ENCODE measurements around the gene OTUD5.

Gene OTUD5

GRCh38 chrX:48957477-48957826, at the start of gene OTUD5:
Gene OTUD5, minus strand, starts transcription at chrX:48957607. Its CDS starts 37 bp downstream, at chrX:48957570.
- no peaks in the 10 kb centered on the region for H3K9me3 Mint-ChIP-seq
- H3K36me3 Mint-ChIP-seq (ENCODE audit: low read depth), result peaks cover 14% of the 10 kb centered on the region
- peaks cover 33% of the 10 kb centered on the region for H3K4me1 Mint-ChIP-seq (ENCODE audit: low read depth)
- peak within 1 kb of the TSS; percentile 100 for H3K27ac Mint-ChIP-seq
- peak; percentile 74 for DNase-seq (ENCODE audit: low spot score)
- no peaks in the 10 kb centered on the region for H3K27me3 Mint-ChIP-seq (ENCODE audit: low read depth)
- H3K4me3 Mint-ChIP-seq, result peak within 1 kb of the TSS; percentile 100

DNA sequence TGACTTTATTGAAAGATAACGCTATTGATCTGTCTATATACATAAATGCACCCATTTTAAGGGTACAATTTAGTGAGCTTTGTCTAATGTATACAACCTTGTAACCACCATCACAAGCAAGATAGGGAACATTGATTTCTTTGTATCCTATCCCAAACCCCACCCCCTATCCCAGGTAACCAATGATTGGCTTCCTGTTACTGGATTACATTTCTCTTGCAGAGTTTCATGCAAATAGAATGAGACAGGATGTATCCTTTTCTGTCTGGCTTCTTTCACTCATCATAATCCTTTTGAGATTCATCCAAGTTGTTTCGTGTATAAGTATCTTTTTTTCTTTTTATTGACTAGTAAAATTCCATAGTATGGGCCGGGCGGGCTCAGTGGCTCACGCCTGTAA, 46.3 kb upstream of the OTUD5 start:
- DNase-seq (ENCODE audit: low spot score), result no peak
- H3K27ac Mint-ChIP-seq, result peak overlapping the region; percentile 70
- peaks cover 13% of the 10 kb centered on the region for H3K4me1 Mint-ChIP-seq (ENCODE audit: low read depth)
- H3K27me3 Mint-ChIP-seq (ENCODE audit: low read depth), result no peaks in the 10 kb centered on the region
- H3K4me3 Mint-ChIP-seq, result peak overlapping the region; percentile 69
- H3K36me3 Mint-ChIP-seq (ENCODE audit: low read depth), result peaks cover 14% of the 10 kb centered on the region
- no peaks in the 10 kb centered on the region for H3K9me3 Mint-ChIP-seq

- peaks cover 28% of the 10 kb centered on the region for H3K36me3 Mint-ChIP-seq (ENCODE audit: low read depth)
- H3K27me3 Mint-ChIP-seq (ENCODE audit: low read depth), result no peaks in the 10 kb centered on the region
- peaks cover 22% of the 10 kb centered on the region for H3K4me1 Mint-ChIP-seq (ENCODE audit: low read depth)
- H3K27ac Mint-ChIP-seq, result peak within 1 kb of the TSS; percentile 96
- DNase-seq (ENCODE audit: low spot score), result peak; percentile 65
- H3K9me3 Mint-ChIP-seq, result no peaks in the 10 kb centered on the region
- H3K4me3 Mint-ChIP-seq, result peak within 1 kb of the TSS; percentile 100
Observed at GRCh38 chrX:49002091-49002935, 44.9 kb upstream of the OTUD5 start, which contains the start of gene GRIPAP1. Gene GRIPAP1, minus strand, starts transcription at chrX:49002264. Its CDS starts 35 bp downstream, at chrX:49002229.

- DNase-seq (ENCODE audit: low spot score), result no peak
- Mint-ChIP-seq H3K9me3 (no peaks in the 10 kb centered on the region), H3K4me3 (peak overlapping the region; percentile 100), H3K27ac (peak overlapping the region; percentile 96), H3K27me3 (ENCODE audit: low read depth) (no peaks in the 10 kb centered on the region), H3K4me1 (ENCODE audit: low read depth) (peaks cover 24% of the 10 kb centered on the region), H3K36me3 (ENCODE audit: low read depth) (peaks cover 35% of the 10 kb centered on the region)
Observed at GRCh38 chrX:49001521-49002090, 44.2 kb upstream of the OTUD5 start.

DNA sequence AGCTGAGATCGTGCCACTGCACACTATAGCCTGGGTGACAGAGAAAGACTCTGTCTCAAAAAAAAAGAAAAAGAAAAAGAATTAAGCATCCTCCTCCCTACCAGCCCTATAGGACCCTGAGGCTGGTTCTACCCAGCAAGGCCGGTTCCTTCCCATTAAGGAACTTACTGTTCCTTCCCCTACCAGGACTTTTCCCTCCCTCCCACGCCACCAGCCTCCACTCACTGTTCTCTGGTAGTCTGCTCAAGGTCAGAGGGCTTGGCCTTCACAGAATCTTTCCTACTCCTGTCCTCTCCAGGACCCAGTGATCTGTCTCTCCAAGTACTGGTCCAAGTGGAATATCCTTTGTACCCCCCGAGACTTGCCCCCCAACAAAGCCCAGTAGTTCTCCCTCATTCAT, 43.2 kb upstream of the OTUD5 start:
- H3K4me3 Mint-ChIP-seq, result peak overlapping the region; percentile 100
- H3K4me1 Mint-ChIP-seq (ENCODE audit: low read depth), result peaks cover 24% of the 10 kb centered on the region
- no peaks in the 10 kb centered on the region for H3K9me3 Mint-ChIP-seq
- no peaks in the 10 kb centered on the region for H3K27me3 Mint-ChIP-seq (ENCODE audit: low read depth)
- DNase-seq (ENCODE audit: low spot score), result no peak
- H3K36me3 Mint-ChIP-seq (ENCODE audit: low read depth), result peaks cover 37% of the 10 kb centered on the region
- H3K27ac Mint-ChIP-seq, result no peak overlapping the region

DNA sequence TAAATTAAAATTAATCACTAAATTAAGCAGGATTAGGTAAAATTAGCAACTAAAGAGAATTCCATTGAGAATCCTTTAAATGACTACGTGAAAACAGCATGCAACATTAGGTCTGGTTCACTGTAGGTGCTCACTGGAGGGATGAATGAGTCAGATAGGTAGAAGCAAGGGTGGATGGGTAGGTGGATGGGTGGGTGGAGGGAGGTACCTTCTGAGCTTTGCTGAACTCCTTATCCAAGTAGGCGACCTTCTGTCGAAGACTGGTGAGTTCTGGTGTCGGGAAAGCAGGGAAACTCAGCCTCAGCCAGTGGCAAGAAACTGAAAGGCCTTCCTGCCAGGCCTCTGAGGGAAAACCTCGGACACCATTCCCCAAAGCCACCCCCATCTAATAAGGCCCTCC, 41.6 kb upstream of the OTUD5 start:
- H3K4me1 Mint-ChIP-seq (ENCODE audit: low read depth), result peaks cover 24% of the 10 kb centered on the region
- H3K4me3 Mint-ChIP-seq, result no peak overlapping the region
- no peak overlapping the region for H3K27ac Mint-ChIP-seq
- no peak for DNase-seq (ENCODE audit: low spot score)
- no peaks in the 10 kb centered on the region for H3K9me3 Mint-ChIP-seq
- no peaks in the 10 kb centered on the region for H3K27me3 Mint-ChIP-seq (ENCODE audit: low read depth)
- peaks cover 43% of the 10 kb centered on the region for H3K36me3 Mint-ChIP-seq (ENCODE audit: low read depth)

DNA sequence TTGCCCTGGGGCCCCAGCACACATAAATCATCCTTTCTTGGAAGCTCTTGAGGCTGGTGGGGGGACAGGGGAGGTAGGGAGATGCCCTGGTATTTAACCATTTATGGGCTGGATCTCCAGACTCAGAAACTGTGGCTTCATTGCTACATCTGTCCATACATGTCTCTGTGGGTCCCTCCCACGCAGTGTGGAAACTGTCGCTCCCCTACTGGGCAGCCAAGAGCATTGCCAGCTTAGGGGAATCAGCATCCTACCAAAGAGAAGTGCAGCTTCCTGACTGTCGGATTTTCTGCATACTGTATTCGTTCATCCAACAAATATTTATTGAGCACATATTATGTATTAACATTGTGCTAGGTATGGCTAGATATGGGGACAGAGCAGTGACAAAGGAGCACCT, 41.0 kb upstream of the OTUD5 start:
- H3K4me3 Mint-ChIP-seq, result no peak overlapping the region
- peaks cover 21% of the 10 kb centered on the region for H3K4me1 Mint-ChIP-seq (ENCODE audit: low read depth)
- no peak overlapping the region for H3K27ac Mint-ChIP-seq
- H3K9me3 Mint-ChIP-seq, result no peaks in the 10 kb centered on the region
- peaks cover 45% of the 10 kb centered on the region for H3K36me3 Mint-ChIP-seq (ENCODE audit: low read depth)
- no peak for DNase-seq (ENCODE audit: low spot score)
- H3K27me3 Mint-ChIP-seq (ENCODE audit: low read depth), result no peaks in the 10 kb centered on the region

GRCh38 chrX:48997865-48998264, 40.5 kb upstream of the OTUD5 start:
- Mint-ChIP-seq H3K9me3 (no peaks in the 10 kb centered on the region), H3K4me3 (no peak overlapping the region), H3K27me3 (ENCODE audit: low read depth) (no peaks in the 10 kb centered on the region), H3K36me3 (ENCODE audit: low read depth) (peaks cover 49% of the 10 kb centered on the region), H3K27ac (no peak overlapping the region), H3K4me1 (ENCODE audit: low read depth) (peaks cover 21% of the 10 kb centered on the region)
- DNase-seq (ENCODE audit: low spot score), result no peak

DNA sequence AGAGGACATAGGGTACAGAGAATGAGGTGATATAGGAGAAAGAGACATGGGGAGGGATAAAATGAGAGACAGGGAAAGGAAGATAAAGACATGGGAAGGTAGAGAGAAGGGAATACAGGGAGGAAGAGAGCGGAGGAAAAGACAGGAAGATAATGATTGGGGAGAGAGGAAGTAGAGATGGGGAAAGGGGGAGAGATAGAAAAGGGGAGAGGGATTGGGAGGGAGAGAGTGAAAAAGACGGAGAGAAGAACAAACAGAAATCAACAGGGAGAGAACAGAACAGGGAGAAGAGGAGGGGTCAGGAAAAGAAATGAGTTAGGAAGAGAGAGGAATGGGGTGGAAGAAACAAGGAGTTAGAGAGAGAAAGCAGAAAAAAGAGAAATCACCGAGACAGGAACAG, 40.0 kb upstream of the OTUD5 start:
- H3K27me3 Mint-ChIP-seq (ENCODE audit: low read depth), result no peaks in the 10 kb centered on the region
- H3K9me3 Mint-ChIP-seq, result no peaks in the 10 kb centered on the region
- H3K36me3 Mint-ChIP-seq (ENCODE audit: low read depth), result peaks cover 51% of the 10 kb centered on the region
- H3K4me1 Mint-ChIP-seq (ENCODE audit: low read depth), result peaks cover 21% of the 10 kb centered on the region
- DNase-seq (ENCODE audit: low spot score), result no peak
- no peak overlapping the region for H3K4me3 Mint-ChIP-seq
- H3K27ac Mint-ChIP-seq, result no peak overlapping the region

DNA sequence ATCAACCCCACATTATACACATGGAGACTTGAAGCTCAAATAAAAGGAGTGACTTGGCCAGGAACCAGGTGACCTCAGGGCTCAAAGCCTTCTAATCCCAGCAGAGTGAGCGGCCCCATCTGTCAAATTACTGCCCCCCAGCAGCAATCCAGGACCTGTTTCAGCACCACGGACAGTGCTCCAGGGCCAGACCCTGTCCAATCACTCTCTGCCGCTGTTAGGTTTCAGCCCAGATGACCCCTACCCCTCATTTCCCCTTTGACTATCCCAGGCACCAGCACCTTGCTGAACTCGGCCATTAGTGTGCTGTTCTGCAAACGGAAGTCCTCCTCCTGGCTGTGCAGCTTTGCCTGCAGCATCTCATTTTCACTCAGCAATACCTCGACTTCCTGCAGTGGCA, 39.6 kb upstream of the OTUD5 start:
- Mint-ChIP-seq H3K27ac (no peak overlapping the region), H3K27me3 (ENCODE audit: low read depth) (no peaks in the 10 kb centered on the region), H3K9me3 (no peaks in the 10 kb centered on the region), H3K4me3 (no peak overlapping the region), H3K4me1 (ENCODE audit: low read depth) (peaks cover 21% of the 10 kb centered on the region), H3K36me3 (ENCODE audit: low read depth) (peaks cover 55% of the 10 kb centered on the region)
- no peak for DNase-seq (ENCODE audit: low spot score)

- no peaks in the 10 kb centered on the region for H3K27me3 Mint-ChIP-seq (ENCODE audit: low read depth)
- H3K9me3 Mint-ChIP-seq, result no peaks in the 10 kb centered on the region
- peaks cover 2% of the 10 kb centered on the region for H3K4me1 Mint-ChIP-seq (ENCODE audit: low read depth)
- peaks cover 48% of the 10 kb centered on the region for H3K36me3 Mint-ChIP-seq (ENCODE audit: low read depth)
- no peak overlapping the region for H3K4me3 Mint-ChIP-seq
- DNase-seq (ENCODE audit: low spot score), result no peak
- H3K27ac Mint-ChIP-seq, result no peak overlapping the region
Observed at GRCh38 chrX:48992341-48992740, 34.9 kb upstream of the OTUD5 start.

GRCh38 chrX:48989483-48989882, 32.1 kb upstream of the OTUD5 start:
- H3K27ac Mint-ChIP-seq, result no peak overlapping the region
- no peak for DNase-seq (ENCODE audit: low spot score)
- H3K4me3 Mint-ChIP-seq, result no peak overlapping the region
- peaks cover 41% of the 10 kb centered on the region for H3K36me3 Mint-ChIP-seq (ENCODE audit: low read depth)
- H3K27me3 Mint-ChIP-seq (ENCODE audit: low read depth), result no peaks in the 10 kb centered on the region
- H3K4me1 Mint-ChIP-seq (ENCODE audit: low read depth), result no peaks in the 10 kb centered on the region
- H3K9me3 Mint-ChIP-seq, result no peaks in the 10 kb centered on the region

DNA sequence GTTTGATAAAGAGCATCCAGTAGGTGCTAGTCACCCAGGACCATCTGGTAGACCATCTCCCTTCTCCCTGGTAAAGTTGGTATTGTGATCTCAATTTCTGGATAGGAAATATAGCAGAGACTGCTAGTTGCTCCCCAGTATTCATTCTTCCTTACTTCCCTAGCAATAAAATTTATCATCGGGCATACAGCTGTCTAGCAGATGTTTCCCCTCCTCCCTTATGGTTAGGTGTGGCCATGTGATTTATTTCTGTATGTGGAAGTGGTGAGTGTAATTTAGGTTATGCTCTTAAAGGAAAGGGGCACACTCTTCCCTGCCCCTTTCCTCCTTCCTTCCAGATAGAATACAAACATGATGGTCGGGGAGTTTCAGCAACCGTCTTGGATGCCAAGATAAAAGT, 26.5 kb upstream of the OTUD5 start:
- H3K27me3 Mint-ChIP-seq (ENCODE audit: low read depth), result no peaks in the 10 kb centered on the region
- H3K36me3 Mint-ChIP-seq (ENCODE audit: low read depth), result peaks cover 38% of the 10 kb centered on the region
- H3K4me1 Mint-ChIP-seq (ENCODE audit: low read depth), result no peaks in the 10 kb centered on the region
- H3K4me3 Mint-ChIP-seq, result no peak overlapping the region
- no peaks in the 10 kb centered on the region for H3K9me3 Mint-ChIP-seq
- no peak overlapping the region for H3K27ac Mint-ChIP-seq
- no peak for DNase-seq (ENCODE audit: low spot score)

DNA sequence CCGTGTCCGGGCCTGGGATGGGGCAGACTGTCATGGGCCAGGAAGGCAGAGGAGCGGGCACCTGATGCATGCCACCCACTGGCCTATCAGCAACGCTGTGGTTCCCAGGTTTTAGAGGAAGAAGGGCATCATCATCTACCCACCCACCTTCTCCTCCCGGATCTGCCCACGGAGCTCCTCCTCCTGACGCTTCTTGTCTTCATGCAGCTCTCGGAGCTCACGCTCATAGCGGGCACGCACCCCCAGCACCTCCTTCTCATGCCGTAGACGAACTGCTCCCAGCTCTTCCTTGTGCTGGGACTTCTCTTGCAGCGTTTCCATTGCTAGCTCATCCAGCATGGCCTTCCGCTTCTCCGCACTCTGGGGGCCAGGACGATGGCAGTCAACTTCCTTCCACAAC, 25.7 kb upstream of the OTUD5 start:
- H3K4me3 Mint-ChIP-seq, result no peak overlapping the region
- no peak for DNase-seq (ENCODE audit: low spot score)
- no peaks in the 10 kb centered on the region for H3K4me1 Mint-ChIP-seq (ENCODE audit: low read depth)
- peaks cover 35% of the 10 kb centered on the region for H3K36me3 Mint-ChIP-seq (ENCODE audit: low read depth)
- no peaks in the 10 kb centered on the region for H3K9me3 Mint-ChIP-seq
- H3K27ac Mint-ChIP-seq, result no peak overlapping the region
- H3K27me3 Mint-ChIP-seq (ENCODE audit: low read depth), result no peaks in the 10 kb centered on the region

Measured in T-helper 2 cell treated with Interferon-gamma antibody and Interleukin-4, amounts not matched to agents 5 μg/mL and 100 μg/mL, for 36 hours (primary cell).